NCI-H2107 (cell line): Measurements from ENCODE around the gene ZFYVE21.
A peak's percentile ranks its signal among the peaks of the same experiment; 100 is the strongest.

Experiments used
- DNase-seq: peaks from one replicate; lab custom pipeline; 2025; lab: John Stamatoyannopoulos, UW

Gene ZFYVE21

DNA sequence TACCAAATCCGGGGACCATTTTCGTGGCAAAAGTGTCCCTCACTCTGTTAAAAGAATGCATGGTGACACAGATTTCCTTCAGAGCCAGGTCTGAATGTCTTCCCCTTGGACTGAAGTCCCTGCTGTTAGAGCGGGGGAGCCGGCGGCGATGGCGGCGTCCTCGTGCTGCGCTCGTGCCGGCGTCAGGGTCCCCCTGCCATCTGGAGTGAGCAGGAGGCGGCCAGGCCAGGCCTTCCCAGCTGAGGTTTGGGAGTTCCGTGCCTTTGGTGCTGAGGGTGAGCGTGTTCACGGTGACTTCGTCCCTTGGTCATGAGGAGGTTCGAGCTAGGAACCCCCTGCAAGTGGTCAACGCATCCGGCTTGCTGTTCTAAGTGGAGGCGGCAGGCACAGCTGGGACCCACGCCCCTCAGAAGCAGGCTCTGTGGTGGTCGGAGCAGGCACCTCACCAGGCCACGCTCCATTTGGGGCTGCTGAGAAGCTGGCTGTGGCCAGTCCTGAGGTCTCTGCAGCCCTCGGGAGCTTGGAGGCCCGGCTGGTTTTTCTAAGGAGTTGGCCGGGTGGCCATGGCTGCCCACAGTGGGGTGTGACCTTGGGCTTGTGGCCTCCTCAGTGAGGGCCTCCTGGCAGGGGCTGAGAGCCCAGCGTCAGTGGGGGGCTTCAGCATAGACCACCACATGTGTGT is 9.5 kb downstream of the ZFYVE21 start:
- DNase-seq, result no peak

DNA sequence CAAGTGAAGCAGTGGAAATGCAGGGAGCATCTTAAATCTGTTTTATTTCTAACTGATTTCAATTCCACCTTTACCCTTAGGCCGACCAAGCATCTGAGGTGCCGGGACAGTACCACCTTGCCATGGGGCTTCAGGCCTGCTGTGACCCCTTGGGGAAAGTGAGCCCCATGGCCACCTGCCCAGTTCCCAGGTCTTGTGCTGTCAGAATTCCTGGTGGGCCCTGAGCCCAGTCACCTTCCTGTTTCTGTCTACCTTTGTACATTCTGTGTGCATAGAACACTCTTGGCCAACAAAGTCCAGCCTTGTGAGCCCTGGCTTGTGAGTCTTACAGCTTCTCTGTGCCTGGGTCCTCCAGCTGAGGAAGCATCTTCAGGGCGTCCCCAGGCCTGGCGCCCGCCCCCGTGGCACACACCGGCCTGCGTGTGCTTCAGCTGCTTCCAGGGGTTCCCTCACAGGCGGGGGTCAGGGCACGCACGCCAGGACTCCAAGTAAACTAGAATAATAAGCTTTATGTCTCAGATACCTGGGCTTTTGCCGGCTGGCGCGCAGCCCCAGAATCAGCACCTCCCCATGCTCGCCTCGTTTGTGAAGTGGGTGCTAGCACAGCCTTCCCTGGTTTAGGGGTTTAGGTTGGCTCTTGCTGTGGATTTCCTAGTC is 10.3 kb downstream of the ZFYVE21 start:
- no peak for DNase-seq

DNA sequence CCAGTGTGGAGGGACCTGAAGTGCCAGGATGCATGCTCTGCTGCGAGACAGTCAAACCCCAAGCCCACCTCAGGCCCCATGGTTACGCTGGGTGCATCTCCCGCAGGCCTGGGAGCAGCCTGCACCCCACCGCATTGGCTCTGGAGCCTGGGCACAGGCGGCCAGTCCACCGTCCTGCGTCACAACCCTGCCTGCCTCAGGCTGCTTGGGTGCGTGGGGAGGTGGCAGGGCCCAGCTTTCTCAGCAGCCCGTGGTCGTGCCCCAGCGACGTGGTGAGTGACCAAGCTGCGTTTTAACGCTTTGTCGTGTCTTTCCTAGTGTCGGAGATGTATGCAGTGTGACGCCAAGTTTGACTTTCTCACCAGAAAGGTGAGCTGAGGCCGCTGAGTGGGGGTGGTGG is 10.9 kb downstream of the ZFYVE21 start:
- no peak for DNase-seq

DNA sequence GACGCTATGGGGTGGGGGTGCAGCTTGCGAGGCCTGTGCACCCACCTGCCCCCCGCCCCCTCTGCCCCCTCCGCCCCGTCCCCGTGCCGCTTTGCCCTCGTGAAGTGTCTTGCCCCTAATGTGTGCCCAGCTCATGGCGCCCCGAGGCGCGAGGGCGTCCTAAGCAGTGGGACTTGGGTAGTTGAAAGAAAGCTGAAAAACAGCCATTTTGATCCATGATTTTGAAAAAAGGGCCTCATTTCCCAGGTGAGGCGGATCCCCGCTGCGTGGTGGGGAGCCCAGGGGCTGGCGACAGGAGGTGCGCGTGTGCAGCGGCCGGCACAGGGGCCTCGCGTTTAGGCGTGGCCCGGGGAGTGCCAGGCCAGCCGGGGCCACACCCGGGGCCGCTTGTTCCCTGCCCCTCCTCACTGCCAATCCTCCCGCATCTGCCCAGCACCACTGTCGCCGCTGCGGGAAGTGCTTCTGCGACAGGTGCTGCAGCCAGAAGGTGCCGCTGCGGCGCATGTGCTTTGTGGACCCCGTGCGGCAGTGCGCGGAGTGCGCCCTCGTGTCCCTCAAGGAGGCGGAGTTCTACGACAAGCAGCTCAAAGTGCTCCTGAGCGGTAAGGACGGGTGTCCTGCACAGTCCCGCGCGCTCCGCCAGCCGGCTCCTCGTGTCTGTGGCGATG is 11.8 kb downstream of the ZFYVE21 start:
- DNase-seq, result no peak

DNA sequence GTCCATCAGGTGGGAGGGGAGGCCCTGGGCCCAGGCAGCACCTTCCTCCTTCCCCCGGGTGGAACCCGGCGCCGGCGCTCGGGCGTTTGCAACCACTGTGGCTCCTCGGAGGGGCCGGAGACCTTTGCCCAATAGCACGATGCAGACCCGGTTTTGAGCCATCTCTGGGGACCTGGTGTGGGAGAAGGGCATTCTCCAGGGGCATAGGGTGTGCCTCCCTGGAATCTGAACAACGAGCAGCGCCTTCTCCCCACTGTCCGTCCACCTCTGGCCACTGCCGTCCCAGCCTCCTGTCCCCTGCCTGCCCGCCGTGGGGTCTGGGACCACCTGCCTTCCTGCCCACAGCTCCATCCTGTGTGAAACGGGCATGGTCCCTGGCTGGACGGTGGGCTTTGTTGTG is 12.5 kb downstream of the ZFYVE21 start:
- DNase-seq, result no peak

DNA sequence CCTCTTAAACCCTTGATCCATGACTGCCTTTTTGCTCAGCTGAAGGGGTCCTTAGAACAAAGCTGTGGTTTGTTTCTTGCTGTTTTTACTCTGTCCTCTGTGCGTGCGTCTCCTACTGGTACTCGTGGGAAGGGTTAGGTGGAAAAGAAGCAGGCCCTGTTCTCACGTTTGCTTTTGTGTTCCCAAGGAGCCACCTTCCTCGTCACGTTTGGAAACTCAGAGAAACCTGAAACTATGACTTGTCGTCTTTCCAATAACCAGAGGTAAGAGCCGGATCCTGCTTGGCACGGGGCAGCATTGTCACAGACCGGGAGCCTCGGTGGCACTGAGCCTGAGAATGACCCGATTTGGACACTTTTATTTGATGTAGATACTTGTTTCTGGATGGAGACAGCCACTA is 13.1 kb downstream of the ZFYVE21 start:
- peak; percentile 56 for DNase-seq

DNA sequence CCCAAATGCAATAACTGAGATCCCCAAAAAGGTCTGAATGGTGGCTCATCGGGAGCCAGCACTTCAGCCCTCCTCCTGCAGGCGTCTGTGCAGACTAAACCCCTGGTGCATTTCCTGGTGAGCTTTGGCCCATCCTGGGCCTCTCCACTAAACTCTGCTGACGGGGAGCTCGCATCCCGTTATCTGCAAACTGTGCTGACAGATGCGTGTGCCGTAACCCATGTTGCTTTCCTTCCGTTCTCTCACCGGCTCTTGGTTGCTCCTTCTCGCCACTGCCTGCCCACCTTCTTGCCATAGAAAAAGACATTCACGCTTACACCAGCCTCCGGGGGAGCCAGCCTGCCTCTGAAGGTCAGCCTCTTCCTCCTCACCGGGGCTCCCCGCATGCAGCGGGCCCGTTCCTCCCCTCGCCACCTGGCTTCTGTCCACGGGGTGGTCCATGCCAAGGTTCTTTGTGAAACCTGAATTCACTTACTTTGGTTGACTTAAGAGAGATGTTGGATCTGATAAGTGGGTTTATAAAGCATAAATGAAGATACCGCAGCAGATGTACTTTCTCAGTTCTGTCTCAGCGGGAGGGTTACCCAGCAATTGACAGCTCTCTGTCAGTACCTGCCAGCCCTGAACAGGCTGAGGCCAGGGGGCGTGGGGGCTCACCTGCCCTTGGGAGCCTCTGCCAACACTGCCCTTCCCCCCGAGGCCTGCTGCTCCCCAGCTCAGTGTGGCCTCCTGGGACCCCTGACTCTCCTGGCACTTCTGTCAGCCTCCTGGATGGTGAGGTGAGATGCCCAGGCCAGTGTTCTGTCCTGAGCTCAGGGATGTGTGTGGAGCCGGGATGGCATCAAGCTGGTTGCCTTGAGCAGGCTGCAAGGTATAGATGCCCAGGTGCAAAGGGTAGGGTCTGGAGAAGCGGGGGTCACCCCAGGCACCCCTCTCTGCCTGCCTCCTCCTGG is 14.2 kb downstream of the ZFYVE21 start:
- no peak for DNase-seq

DNA sequence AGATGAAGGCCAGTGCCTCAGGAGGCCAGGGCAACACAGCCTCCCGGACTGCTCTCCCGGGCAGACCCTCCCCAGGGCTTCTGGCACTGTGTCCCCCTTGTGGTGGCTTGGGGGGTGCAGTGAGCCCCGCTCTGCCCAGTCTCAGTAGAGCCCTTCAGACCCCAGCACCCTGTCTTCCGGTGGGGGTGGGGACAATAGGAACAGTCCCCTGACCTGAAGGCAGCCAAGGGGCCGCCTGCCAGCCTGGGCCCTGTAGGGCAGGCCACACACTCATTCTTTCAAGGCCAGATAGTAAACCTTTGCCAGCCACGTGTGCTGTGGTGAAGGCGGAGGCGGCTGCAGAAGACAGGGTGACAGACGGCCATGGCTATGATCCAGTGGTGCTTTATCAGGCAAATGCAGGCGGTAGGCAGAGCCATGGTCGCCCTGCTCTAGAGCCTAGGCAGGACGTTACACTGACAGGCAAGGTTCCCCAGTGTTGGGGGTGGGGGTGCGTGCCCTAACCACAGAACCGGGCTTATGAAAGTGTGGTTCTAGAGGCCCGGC is 15.0 kb downstream of the ZFYVE21 start:
- DNase-seq, result no peak

DNA sequence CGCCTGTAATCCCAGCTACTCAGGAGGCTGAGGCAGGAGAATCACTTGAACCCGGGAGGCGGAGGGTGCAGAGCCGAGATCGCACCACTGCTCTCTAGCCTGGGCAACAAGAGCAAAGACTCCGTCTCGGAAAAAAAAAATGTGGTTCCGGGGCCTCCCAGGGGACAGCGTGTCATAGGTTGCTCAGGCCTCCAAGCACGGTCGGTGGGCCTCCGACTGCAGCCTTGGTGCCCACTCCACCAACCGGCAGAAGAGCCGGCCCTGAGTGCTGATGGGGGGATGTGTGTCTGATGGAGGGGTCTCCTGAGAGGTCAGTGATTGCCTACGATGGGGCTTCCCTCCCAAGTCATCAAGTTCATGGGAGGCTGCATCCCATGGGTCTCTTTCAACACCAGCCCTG is 15.9 kb downstream of the ZFYVE21 start:
- DNase-seq, result no peak

DNA sequence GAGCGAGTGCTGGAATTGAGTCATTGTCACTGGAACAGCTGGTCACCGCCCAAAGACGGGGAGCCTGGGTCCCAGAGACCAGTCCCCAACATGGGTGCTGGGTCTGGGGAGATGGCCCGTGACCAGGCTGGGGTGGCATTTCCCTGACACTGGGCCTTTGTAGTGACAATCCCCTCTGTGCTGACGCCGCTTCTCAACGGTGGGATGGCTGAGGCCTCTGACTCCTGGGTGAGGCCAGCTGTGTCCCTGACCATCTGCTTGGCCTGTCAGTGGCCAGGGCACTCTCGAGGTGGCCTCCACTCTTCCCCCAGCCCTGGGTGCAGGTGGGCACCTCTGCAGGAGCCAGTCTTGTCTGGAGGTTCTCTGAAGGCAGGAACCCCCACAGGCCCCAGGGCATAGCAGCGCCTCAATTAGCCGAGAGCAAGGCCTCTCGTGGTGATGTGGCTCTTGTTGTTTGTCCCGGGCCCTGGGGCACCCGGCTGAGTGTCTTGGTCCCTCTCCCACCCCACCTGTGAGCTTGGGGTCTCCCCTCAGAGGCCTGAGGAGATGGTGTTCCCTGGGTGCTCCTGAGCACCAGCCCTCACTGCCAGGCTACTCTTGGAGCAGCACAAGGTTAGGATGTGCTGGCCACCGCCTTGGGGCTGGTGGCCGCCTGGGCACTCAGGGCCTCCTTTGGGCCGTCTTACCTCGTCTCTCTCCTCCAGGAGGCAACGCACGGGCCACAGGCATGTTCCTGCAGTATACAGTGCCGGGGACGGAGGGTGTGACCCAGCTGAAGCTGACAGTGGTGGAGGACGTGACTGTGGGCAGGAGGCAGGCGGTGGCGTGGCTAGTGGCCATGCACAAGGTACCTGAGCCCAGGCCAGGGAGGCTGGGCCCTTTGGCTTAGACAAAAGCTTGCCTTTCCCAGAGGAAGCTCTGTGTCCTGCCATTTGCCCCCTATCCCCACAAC is 16.6 kb downstream of the ZFYVE21 start:
- DNase-seq, result no peak

DNA sequence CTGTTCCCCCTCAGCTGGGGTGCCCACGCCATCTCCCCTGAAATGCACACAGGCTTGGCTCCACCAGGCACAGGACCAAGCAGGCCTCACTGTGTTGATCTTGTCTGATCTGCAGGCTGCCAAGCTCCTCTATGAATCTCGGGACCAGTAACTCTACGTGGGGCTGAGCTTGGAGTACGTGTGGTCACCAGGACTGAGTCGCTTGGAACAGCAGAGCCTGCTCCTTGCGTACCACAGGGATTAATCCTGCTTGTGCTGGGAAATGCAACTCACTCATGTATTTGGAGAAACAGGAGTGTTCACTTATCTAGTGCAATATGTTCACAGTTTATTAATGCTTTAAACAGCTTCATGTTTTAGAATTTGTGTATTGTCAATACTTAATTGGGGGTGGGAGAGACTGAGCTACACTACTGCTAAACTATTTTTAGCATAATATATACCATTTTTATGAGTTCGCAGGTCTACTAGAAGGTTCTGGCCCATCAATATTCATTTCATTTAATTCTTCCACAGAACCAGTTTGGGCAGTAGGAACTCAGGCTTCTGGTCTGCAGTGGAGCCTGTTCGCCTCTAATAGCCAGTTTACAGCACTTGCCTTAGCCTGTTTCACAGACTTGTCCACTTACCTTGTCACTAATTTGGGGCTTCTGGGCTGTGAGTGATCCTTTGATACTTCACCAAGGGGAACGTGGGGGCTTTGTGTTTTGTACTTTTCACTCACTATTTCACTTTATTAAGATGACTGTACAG is 17.4 kb downstream of the ZFYVE21 start:
- no peak for DNase-seq

DNA sequence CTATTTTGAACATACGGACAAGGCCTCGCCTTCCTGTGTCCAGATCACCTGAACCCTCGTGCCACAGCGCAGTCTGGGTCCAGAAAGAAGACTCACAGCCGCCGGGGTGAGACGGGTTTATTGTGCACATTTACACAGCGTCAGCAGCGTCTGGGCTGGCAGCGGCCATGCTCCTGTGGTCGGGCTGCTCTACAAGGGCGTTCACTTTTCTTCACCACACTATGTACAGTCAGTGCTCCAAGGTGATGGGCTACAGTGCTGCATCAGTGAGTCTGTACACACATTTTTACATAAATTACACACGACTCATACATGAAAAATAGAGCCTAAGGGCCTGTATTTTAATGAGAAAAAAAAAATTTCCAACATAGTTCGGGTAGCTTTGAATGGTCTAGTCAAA is 18.0 kb downstream of the ZFYVE21 start:
- DNase-seq, result no peak

DNA sequence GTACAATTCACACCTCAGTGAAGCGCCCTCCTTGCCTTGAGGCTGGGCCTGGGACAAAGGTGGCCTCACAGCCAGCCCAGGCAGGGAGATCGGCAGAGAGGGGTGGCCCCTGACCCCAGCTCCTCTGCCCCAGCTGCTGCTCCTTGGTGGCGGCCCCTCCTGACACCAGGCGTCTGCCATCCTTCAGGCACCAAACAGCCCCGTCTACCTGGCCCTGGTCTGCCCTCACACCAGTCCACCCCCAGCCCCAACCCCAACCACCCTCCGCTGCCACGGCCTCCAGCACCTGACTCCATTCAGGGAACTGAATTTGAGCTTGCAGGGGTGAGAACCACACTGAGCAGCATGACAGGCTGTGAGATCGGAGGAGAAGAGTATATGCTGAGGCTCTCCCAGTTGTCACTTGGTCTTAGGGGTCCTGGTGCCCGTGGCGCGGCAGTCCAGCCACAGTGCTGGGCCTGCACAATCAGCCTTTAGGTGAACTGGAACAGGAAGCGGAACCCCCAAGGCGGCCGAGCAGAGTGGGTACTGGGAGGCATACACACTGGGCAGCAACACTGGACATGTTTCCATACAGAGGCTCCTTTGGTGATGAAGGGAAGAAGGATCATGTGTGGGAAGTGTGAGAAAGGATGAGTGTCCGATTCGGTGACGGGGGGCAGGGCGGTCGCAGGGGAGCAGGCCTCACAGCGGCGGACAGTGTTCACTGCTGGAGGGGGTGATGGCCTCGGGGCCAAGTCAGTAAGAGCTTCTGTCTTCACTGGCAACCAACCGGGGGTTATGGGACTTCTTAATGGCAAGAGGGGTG is 18.7 kb downstream of the ZFYVE21 start:
- DNase-seq, result no peak

DNA sequence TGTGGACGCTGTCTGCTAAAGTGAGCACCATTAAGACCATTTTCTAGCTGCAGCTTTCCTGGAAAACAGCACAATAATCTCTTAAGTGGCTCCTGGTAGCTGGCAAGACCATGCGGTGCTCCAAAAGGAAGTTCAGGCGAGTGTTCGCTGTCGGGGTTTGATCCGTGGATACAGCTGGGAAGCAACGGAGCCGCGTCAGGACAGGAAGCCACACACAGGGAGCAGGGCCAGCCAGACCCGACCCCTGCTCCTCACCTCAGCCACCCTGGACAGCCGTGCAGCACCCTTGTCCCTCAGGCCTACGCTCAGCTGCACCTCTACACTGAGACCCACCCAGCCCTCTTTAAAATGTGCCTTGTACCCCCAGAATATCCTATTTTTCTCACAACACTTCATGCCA is 19.4 kb downstream of the ZFYVE21 start:
- DNase-seq, result no peak

DNA sequence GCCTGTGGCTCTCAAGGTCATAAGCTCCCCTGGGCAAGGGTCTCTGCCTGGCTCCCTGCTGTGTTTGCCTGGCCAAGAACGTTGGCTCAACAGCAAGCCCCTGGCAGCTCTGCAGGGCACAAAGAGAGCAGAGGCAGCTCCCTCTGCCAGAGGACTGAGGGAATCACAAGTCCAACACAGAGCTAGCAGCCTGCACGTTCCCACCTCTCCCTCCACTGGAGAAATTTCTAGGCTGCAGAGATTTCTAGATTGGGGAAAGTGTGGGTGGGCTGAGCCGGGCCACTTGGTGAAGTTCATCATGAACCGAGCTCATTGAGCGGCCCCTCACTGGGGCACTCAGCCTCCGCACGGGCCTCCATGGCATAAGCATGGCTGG is 19.8 kb downstream of the ZFYVE21 start:
- no peak for DNase-seq

DNA sequence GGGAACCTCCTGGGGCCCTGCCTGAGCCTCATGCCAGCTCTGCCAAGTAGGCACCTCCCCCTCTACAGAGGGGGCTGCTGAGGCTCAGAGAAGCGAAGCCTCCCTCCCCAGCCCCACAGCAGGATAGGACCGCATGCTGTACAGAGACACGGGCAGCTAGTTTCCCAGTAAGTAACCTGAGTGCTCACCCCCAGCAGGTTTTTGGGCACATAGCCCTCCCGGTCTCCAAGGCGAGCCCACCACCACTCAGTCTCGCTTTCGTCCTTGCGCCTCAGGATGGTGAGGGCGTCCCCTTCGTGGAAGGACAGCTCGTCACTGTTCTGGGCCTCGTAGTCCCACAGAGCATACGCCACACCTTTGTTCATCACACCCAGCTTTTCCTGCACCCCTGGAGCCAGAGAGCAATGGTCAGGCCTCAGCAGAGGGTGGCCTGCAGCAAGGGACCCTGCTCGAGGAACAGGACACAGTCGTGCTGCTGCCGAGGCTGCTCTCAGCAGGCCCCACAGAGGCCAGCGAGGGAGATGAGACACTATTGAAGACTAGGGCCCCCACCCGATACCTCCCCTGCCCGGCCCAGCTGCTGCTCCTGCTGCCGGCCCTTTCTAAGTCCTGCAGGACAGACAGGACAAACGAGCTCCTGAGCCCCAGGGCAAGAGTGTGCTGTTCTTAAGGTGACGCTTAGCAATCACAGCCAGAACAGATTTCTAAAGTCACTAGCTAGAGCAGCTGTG is 20.4 kb downstream of the ZFYVE21 start:
- DNase-seq, result no peak

DNA sequence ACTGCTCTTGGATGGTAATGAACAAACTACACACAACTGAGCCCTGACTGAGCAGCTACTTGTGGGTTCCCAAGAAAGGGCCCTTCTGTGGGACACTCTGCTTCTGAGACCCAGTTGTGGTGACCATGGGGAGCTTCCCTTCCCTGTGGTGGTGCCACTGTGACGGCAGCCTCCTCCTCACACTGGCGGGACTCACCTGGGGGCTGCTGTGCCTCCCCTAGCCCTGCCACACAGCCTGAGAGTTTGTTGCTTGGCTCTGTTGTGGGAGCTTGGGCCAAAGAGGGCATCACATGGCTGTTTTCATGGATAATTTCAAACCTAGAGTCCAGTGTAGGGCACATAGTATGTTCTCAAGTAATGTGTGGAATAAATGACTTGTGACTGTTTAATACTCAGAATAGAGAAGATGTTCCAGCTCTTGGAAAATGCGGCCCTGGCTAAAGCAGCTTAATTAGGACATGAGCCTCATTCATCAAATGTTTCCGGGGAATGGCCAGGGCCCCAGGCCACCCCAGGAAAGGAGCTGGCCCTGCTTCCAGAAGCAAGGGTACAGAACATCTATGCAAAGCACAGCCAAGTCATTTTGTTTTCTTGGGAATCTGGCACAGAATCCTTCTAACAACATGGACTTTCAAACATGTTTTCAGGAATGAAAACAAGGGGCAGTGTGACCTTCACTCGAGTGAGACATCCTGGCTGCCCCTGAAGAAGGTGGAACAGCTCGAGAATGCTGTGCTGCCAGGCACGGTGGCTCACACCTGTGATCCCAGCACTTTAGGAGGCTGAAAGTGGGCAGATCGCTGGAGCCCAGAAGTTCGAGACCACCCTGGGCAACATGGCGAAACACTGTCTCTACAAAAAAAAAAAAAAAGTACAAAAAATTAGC is 21.2 kb downstream of the ZFYVE21 start:
- DNase-seq, result no peak
